Left forelimb (tissue), 1 donor: ENCODE data around the gene PKDREJ.
"Not testable (repeated sequence)": the region's sequence is repeated elsewhere in the genome, so short reads cannot be mapped to it uniquely, and the experiment has no call there.

ENCODE experiments used
- DNase-seq: peaks from one replicate; pipeline ENCODE4 v3.0.0-alpha.2; 2018; ENCODE audit warnings: low spot score

PKDREJ gene

DNA sequence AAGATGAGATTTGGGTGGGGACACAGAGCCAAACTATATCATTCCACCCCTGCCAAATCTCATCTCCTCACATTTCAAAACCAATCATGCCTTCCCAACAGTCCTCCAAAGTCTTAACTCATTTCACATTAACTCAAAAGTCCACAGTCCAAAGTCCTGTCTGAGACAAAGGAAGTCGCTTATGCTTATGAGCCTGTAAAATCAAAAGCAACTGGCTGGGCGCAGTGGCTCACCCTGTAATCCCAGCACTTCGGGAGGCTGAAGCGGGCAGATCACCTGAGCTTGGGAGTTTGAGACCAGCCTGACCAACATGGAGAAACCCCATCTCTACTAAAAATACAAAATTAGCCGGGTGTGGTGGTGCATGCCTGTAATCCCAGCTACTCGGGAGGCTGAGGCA lies 1.4 kb upstream of the PKDREJ start:
- DNase-seq, result not testable (repeated sequence)

DNA sequence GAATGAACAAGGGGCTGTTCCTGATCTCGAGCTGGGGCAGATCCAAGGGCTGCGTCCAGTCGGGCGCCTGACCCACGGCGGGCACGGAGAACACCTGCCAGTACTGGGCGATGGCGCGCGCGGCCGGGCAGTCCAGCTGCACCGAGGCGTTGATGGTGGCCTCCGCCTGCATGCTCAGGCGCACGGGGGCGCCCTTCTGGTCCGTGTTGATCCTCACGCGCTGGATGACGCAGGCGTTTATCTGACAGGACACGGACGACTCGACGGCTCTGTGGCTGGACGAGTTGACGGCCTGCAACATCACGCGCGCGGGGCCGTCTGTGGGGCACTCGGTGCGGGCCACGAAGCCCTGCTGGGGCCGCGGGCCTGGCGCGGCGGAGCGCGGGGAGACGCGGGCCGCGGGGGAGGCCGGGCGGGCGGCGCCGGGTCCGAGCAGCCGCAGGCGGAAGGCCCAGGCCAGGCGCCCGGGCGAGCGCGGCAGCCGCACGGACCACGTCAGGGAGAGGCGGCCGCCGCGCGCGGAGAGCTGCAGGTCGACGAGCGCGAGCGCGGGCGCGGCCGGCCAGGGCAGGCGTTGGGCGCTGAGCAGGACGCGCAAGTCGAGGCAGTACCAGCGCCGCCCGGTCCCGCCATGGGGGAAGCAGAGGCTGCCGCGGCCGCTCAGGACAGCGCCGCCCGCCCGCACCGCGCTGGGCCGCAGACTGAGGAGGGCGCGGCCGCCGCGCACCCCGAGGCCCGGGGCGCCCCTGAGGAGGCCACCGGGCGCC lies 511 bp downstream of the PKDREJ start:
- peak; percentile 70 for DNase-seq

GRCh38 chr22:46260038-46260437 lies 3.1 kb downstream of the PKDREJ start:
- peak; percentile 34 for DNase-seq

DNA sequence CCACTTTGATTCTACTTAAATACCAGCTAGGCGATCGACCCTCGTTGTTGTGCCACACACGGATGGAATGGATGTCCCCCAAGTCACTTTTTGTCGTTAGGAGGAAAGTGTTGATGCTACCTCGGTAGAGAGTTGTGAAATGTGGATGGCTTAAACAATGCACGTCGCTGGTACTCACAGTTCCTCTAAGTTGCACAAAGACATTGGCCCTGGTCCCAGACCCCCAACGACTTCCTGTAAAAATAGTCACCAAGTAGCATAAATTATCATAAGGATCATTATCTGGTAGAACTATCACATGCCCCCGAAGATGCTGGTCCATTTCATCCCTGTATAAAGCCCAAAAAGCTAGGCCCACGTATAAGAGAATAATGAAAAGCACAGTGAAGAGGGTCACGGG lies 3.8 kb downstream of the PKDREJ start:
- peak; percentile 22 for DNase-seq

DNA sequence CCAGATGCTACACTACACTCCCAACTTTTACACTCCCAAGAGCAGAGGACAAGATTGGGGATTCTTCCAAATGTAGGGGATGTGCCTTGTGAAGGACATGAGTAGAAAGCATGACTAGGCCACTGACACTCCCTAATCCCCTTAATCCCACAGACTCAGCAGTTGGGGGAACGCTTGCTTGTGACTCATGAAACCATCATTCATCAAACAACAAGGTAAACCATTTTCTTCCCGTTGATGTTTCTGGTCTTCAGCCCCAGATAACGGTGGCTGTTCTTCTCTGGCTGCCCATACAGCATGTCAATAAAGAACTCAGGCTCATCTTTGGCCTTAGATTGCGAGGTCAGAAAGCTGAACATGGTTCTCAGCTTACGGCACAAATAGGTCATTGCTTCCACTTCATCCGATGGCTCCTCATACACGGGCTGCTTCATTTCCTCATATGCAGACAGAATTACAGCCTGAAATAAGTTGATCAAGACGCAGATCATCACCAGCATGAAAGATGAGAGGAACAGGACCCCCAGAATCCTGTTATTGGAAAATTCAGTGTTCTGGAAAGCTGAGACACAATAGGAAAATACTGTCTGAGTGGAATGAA lies 6.7 kb downstream of the PKDREJ start:
- no peak for DNase-seq

GRCh38 chr22:46251816-46252380 lies 11.2 kb downstream of the PKDREJ start:
- no peak for DNase-seq

- no peak for DNase-seq
Observed at GRCh38 chr22:46251266-46251665, 11.9 kb downstream of the PKDREJ start.

GRCh38 chr22:46250783-46251125 lies 12.4 kb downstream of the PKDREJ start:
- no peak for DNase-seq

DNA sequence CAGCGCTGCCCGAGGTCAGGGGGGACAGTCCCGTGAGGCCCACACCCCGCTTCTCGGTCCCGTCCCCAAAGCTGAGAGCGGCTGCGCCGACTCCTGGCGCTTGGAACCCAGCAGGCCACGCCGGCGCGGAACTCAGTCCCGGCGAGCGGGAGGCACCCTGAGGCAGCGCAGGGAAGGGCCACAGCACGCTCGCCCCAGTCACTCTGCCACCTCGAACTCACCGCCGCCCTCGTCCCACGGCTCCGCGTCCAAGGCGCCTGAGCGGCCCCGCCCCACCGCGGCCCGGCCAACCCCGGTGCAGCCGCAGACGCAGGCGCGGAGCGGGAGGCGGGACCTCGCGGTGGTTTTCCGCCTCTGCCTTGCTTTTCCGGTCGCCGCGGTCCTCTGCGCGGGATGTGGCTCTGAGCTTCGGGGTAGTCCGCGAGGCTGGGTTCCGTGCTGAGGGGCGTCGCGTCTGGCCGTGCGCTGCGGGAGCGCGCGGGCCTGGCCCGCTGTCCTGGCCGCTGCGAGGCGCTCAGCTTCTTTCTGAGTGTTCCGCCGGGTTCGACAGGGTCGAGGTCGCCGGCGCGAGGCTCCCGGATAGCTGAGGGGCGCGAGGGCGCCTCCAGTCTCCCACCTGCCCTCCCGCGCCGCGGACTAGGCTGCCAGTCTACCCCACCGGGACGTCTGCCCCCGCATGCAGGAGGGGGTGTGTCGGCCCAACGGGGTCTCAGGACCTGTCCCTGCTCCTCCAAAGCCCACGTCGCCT lies 12.9 kb downstream of the PKDREJ start, which contains the start of gene CDPF1:
TSS of gene CDPF1 (minus strand) at position 259 of the 748 bp plus-strand sequence. CDS start 2,009 bp downstream, outside the sequence.
- DNase-seq, result peak; percentile 92

GRCh38 chr22:46247443-46247975 lies 15.6 kb downstream of the PKDREJ start:
- no peak for DNase-seq

- DNase-seq, result no peak
Observed at GRCh38 chr22:46246178-46246577, 17.0 kb downstream of the PKDREJ start.

DNA sequence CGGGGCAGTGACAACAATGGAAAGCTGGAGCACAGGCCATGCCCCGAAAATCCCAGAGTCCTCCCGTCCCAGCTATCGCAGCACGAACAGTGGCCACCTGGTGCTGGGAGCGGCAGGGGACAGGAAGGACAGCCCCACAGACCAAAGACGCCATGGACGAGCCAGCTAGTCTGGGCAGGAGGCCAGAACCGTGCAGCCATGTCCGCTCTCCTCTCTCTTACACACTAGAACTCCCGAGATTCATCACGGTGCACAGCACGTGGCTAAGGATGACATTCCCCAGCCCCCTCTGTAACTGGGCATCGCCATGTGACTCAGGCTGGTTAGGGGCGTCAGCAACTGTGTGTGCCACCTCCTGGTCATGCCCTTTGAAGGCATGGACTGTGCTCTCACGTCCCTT lies 17.6 kb downstream of the PKDREJ start:
- no peak for DNase-seq

DNA sequence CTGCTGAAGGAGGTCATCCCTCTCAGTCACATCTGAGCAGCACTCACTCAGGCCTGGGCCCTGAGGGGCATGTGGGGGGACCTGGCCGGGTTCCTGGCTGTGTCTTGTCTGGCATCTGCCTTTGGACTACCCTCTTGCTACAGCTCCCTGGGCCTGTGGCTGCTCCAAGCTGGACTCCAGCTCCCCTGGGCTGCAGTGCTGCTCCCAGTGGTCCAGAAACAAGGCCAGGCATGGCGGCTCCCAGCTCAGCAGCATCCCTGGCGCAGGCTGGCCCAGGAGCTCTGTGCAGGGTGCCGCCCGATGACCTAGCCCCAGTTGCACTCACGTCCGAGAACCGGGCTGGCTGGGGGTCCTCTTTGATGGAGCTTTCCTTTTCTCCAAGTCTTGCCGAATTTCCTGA lies 18.4 kb downstream of the PKDREJ start:
- DNase-seq, result no peak

DNA sequence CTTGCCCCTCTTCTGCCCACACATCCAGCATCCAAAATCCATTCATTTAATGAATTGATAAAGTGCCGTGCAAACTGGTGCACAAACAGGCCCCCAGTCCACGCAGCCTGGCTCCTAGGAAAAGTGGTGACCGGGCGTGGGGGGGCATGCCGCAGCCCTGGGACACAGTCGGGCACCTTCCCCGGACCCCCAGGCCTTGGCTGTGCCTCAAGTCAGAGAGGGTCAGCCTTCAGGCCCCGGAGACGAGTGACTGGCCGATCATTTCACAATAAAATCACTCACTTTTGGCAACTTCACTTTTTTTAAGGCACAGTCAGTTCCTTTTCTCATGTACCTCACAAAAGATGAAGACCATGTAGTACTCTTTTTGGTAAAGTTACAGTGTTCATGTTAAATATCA lies 21.1 kb downstream of the PKDREJ start:
- no peak for DNase-seq

DNA sequence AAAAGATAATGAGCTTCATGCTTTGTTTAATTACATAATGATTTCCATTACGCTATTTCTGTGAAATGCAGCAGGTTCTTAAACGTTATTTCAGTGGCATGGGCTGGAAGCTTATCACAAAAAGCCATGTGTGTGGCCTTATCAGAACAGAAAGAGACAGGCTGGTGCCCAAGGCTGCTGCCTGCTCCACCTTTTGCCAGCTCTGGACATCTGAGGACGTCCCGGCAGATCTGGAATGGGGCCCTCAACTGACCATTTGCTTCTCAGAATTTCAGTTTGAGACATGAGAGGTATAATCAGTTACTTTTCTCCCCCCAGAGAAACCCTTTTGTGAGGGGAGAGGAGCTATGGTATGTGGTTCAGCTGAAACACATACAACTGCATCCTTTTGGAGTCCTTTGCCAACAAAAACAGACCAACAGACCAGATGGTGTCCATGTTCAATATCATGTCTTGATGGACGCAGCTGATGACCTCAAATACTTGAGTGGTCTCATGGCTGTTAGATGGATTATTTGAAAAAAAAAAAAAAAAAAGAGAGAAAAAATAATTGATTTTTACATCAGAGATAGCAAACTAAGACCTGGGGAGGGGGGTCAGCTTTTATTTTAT lies 21.6 kb downstream of the PKDREJ start:
- no peak for DNase-seq

GRCh38 chr22:46240907-46241306 lies 22.2 kb downstream of the PKDREJ start:
- DNase-seq, result no peak

- DNase-seq, result no peak
Observed at GRCh38 chr22:46240506-46240905, 22.6 kb downstream of the PKDREJ start.

DNA sequence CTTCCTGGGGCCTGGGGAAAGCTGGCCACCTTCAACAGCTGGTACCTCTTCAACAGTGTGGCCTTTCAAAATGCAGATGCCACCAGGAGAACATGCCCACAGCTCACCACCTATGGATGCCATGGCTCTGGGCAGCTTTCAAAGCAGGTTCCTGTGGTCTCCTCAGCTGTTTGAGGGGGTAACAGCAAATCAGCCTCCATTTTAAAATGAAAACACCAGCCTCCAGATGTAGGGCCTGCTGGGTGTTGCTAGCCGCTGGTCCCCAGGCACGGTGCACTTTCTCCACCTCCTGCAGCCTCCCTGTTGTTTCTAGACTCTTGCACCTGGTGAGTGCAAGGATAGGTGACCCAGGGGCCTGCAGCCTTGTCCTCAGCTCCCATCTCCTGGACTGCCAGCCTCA lies 23.1 kb downstream of the PKDREJ start:
- no peak for DNase-seq

GRCh38 chr22:46239261-46240048 lies 23.7 kb downstream of the PKDREJ start:
- DNase-seq, result no peak

DNA sequence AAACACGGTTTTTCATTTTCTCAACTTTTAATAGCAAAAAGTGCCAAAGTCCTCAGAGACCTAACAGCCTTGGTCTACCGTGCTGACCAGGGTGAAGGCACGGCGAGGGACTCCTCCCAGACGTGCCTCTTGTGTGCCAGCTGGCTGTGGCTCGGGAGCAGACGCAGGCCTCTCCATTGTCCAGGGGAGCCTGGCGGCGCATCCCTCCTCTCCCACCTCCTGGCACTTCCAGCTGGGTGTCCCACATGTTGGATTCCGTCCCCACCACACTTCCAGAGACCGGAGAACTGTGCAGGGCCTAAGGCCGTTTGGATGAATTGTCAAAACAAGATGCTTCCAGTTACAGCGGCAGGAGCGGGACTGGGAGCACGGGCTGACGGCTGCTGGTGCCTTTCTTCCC lies 24.6 kb downstream of the PKDREJ start:
- no peak for DNase-seq

DNA sequence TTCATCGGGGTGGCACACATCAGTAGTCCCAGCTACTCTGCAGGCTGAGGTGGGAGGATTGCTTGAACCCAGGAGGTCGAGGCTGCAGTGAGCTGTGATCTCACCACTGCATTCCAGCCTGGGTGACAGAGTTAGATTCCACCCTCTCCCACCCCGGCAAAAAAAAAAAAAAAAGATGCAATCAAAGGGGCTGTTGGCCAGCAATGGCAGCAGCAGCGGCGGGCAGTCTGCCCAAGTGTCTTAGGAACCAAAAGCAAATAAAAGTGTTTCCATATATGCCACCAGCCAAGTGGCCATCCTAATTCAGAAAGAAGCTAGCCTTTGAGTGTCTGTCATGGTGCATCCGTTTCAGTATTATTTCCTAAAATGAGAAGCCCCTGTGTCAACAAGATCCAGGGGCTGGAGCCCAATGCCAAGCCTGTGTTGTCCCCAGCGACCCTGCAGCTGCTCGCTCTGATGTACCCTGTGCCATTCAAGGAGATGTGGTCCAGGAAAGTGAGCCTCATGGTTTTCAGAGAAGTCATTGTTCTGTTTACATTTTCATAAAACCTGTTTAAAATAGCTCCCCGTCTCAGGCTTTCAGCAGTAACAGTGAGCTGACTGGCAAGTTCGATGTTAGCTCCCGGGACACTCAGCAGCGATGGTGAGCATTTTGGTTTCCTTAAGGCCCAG lies 25.6 kb downstream of the PKDREJ start:
- no peak for DNase-seq
